HG03280 (cell line): ENCODE results near the gene SUSD1.
"Not testable (repeated sequence)": the region's sequence is repeated elsewhere in the genome, so short reads cannot be mapped to it uniquely, and the experiment has no call there.

Source experiments
- ATAC-seq: cut with Tn5 transposase; IDR thresholded peaks from one replicate; pipeline ENCODE4 v1.9.1; 2021; ENCODE audit warnings: mild to moderate bottlenecking, moderate library complexity; ENCODE audit not compliant: unreplicated experiment

Gene SUSD1

DNA sequence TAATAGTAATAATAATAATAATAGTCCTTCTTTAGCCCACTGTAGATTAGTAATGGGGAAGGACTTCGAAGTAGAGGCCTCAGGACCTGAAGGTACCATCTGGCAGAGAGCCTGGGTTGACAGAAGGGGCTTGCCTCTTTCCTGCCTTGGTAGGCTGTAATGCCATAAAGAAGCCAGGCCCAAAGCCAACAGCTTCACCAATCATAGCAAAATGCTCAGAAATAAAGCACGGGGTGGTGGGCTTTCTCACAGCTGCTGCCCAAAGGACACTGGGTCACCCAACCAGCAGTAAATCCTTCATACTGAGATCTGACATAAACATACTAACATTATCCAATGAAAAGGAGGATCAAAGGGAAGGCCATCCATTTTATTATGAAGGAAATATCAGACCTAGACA, 70.7 kb downstream of the SUSD1 start:
- no peak for ATAC-seq

DNA sequence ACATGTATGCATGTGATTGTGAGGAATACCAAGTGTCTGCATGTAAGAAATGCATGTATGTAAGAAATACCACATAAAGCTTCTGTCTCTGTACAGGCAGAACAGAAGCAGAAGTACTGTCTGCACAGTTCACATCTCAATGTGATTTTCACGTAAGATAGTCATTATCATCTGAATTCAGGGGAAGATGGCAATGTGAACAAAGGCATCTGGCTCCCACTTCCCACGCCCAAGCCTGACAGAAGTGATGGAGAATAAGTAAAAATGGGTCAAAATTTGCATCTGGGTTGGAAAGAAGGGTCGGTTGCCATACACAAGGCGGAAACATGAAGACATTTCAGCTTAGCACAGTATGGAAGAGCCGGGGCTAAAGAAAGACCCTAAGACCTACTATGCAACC, 71.7 kb downstream of the SUSD1 start:
- no peak for ATAC-seq

DNA sequence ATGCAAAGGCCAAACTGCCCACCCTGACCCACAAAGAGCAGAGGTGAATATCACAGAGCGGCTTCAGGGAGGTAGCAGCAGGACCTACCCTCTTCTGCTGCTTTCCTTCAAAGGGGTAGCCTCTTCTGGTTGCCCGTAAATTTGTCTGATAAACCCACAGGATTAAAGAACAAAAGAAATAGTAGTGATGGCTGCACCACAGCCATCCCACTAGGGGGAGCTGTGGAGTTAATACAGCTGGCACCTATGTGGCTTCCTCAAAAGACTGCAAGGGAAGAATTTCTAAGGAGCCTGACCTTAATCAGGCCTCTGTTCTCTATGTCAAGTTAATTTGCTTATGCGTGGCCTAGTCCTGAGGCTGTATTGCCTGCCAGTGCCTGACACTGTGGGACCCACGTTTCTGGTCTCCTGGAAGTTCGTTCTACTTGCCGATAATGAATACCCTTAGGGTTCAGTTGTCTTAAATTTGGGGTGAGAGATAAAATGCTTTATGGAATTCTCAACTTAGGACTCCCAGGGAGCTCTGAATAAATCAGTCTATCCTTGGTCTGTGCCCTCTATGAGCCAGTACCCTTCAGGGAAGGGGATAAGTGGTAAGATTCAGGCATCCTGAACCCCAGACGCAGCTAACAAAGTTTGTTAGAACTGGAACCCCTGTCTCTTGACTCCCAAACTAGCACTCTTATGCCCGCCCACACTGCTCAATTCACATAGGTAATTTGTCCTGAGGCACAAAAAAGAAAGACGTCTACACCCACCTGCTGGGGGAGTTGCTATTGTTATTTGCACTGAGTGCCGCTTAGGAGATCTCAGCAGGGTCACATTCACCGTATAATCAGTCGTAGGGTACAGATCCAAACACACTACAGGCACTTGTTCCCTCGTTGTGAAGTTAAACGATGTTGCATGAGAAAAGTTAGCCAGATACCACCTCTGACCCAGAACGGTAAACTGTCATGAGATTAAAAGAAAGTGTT, 77.1 kb downstream of the SUSD1 start:
- ATAC-seq: peak; percentile 66

DNA sequence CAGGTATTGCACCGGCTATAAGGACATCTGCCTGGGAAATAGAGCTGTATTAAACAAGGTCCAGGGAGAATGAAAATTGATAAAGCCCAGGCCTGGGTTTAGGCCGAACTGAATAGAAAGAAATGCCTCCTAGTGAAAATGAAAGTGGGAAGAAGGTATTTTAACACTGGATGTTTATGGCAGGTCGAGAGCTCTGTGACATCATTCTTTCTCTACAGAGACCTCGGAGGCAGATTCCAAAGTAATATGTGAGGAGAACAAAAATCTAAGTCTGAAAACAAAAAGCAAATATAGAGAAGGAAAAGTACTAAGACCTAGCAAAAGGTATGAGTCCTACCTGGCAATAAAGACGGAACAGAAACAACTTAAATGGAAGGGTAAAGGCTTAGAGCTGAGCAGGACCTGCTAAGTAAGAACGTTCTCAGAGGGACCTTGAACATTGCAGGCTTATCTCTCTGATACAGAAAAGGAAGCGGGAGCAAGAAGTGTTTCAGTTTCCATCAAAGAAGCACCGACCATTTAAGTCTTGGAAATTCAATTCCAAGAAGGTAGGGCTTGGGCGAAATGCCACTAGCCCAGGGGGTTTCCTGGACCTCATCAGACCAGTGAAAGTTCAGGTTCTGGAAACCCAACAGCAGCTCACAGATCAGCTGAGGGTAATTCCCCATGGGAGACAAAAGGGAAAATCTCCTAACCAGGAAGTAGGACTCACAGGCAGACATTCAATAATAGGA, 80.0 kb downstream of the SUSD1 start:
- no peak for ATAC-seq

DNA sequence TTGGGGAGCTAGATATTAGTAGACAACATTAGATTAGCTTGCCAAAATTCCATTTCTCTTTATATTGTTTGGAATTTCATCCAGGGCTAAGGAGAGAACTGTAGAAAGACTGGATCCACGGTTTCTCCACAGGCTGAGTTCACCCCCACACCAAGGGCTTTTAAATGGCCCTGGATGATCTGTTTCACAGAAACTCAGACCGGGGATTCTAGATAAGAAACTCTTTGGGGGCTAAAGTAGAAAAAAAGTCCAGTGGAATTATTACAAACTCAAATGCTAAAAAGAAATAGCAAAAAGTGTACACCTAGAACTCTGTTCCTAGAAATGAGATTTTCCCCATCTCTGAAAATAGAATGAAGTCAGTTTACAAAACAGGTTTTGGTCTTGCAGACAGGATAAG, 80.9 kb downstream of the SUSD1 start:
- ATAC-seq: no peak

DNA sequence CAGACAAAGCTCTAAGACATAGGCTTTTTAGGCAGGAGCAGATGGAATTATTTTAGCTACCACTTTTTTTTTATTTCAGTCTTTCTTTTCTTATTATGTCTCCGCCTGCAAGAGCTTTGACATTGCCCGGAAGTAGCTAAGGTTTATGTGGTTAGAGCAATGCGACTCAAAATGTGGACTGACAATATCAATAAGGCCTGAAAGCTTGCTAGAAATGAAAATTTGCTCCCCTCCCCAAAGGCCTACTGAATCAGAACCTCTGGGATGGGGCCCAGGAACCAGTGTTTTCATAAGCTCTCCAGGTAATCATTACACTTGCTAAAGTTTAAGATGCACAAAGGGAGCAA, 81.3 kb downstream of the SUSD1 start:
- no peak for ATAC-seq

DNA sequence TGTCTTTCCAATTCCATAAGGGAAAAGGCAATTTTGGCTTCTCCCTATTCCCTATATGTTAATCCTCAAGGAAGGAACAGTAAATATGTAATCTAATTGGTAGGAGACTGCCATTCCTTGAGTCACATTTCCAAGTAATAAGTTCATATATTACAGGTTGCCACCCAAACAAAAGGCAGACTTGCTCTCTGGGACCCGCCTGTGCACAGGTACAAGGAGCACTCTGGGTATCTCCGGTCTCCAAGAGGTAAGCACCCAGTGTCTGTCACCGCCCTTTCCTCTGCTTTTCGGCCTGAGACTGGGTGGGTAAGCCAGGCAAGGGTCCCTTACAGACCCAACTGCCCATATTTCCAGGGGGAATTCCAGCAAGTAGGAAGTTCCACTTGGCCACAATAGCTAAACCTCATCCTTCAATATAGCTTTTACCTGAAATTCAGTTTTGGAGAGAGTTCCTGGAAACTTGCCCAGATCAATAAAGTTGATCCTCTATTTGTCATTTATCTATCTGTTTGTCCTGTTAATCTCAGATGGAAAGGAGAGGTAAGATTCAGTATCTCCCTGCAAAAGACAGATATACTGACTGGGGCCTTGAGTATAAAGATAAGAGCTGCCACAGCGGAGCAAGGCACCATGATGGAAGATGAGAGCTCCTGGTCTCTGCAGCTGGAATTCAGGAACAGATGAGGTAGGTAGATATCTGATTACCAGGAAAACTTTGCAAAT, 81.8 kb downstream of the SUSD1 start:
- no peak for ATAC-seq

DNA sequence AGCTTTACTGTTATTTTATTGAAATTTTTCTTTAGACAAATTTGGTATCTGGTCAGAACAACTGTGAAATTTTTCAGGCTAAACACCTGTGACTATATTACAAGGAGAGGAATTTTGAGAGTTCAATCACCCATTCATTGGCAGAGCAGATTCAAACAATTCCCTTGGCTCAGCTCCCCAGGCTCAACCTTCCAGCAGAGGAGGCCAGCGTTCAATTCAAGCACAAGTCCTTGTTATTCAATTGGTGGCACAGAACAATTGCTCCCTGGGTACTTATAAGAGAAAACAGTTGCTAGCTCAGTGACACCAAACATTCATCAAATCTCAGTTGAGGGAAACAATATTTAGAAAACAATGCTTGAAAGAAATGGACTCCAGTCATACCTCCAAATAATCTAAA, 83.3 kb downstream of the SUSD1 start:
- ATAC-seq: no peak

DNA sequence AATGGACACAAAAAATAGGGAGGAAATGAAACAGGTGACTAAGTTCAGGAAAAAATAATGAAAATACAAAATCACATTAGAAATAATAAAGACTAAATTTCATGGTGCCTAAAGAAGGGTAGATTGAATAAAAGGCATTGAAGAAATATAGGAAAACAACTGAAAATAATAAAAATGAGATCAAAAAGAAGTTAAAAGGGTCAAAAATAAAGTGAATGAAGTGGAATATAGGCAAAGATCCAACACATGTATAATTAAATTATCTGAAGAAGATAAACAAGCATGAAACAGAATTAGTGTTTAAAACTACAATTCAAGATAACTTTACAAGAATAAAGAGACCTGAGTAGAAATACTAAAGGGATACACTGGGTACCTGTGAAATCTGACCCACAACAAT, 87.6 kb downstream of the SUSD1 start:
- no peak for ATAC-seq

DNA sequence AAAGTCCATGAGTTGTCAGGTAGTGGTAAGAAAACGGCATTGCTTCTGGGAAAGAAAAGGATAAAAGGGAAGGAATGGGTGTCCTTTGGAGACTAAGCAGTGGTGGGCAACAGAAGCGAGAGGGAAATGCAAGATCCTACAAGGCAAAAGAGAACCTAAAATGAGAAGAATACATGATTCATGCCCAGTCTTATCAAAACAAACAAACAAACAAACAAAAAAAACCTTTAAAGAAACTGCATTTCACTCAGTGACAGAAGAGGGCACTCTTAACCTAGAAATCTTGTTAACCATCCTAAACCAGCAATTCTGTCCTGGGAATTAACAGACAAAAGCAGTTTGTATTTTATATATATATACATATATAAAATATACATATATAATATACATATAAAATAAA, 88.5 kb downstream of the SUSD1 start:
- ATAC-seq: no peak

DNA sequence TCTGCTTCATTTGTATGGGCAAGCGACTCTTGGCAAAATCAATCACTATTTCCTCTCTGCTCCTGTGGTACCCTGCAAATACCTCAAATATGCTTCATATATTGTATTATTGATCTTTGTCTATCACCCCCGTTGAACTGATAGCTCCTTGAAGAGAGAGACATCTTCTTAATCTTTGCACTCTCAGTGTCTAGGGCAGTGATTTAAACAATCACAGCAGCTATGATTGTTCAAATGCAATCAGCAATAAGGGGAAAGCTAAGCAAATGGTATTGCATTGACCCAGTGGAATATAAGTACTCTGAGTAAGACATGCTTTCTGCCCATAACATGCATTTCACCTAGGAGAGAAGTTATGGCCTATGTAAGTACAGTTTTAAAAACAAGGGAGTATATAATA, 90.2 kb downstream of the SUSD1 start:
- no peak for ATAC-seq

DNA sequence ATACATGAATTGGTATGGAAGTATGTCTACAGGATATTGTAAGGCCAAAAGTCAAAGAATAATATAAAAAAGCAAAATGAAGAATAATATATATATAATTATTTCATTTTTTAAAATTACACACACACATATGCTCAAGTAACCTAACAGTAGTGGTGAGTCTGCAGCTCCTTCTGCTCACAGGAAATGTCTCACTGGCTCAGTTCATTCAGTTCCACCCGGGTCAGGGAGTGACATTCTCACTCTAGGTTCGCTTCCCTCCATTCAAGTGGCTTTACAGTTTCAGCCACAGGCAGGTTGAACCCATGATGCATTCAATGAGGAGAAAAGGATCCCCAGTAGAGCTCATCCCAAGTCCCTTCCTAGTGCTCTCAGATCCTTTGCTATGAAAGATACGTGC, 90.8 kb downstream of the SUSD1 start:
- ATAC-seq: no peak

DNA sequence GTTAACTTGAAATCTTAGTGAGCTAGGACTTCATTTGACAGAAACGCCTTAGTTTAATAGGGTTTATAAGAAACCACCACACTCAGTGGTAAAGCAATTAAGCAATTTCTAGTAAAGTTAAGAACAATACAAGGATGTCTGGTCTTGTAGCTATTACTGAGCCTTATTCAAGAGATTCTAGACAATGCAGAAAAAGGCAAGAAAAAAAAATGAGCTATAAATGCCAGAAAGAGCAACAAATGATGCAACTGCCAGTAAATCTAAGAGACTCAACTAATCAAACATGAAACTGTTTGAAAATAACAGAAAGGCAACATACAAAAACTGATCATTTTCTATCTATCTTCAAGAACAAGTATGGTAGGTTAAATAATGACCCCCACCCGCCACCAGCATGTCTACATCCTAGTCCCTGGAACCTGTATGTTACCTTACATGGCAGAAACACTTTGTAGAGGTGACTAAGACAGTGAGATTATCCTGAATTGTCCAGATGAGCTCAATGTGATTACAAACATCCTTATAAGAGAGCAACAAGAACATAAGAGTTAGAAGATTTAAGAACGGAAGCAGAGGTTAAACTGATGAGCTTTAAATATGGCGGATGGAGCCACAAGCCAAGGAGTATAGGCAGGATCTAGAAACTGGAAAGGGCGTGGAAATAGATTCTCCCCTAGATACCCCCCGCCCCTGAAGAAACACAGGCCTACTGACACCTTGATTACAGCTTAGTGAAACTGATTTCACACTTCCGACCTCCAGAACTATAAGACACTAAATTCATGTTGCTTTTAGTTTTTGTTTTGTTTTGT, 93.0 kb downstream of the SUSD1 start:
- no peak for ATAC-seq

DNA sequence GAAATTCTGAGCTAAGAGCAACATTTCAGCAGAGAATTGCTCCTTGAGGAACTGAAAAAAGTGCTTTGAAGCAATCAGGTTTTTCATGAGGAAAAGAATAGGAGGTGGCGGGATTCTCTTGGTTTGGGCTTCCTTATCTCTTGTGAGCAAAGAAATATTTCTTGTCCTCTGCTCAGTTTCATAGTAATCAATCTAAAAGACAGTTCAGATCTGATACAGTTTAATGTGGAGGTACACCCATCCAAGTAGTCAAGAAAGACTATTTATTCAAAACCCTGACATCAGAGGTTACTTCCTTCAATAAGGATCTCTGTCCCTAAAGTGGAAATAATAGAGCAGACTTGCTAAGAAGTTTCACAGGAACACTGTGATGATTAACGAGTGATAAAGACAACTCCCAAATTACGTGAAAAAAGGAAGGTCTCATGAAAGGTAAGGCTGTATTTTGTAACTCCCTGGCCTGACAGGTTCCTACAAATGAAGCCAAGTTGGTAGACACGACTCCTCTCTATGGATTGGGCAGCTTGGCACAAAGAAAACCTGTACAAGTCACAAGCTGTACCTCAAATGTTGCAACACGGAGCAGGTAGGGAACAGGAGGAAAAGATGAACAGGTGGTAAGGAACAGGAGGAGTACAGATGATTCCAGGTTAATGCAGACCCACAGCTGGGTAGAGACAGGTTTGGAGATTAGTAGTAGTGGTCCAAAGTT, 94.1 kb downstream of the SUSD1 start:
- ATAC-seq: no peak

DNA sequence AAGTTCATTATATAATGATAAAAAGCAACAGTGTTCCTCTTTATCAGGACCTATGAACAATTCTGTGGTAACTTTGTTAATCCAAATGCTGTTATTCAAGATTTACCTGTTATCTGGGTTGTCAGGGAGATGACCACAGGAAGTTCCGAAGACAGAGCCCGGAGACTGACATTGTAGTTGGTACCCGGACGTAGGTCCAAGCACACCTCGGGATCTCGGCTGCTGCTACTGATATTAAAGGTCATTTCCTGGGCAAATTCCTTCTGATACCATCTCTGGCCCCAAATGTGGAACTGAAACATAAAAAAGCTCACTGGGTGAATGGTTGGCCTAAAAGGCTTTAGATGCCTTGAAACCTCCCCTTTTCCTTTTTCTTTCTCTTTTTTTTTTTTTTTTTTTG, 96.7 kb downstream of the SUSD1 start:
- ATAC-seq: peak; percentile 51

DNA sequence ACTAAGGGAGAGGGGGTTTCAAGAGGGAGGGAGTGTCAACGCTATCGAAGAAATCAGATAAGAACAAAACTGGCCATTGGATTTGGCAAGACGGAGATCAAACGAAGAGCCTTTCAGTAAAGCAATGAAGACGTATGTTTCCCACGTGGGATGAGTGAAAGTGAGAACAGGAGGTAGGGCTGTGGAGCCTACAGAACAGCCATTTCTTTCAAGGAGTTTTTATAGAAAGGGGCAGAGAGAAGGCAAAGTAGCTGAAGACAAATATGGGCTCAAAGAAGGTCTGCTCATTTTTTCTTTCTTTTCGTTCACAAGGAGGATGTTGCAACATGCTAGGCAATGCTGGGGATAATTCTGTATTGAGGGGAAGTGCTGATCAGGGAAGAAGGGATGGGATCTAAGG, 98.3 kb downstream of the SUSD1 start:
- ATAC-seq: no peak

DNA sequence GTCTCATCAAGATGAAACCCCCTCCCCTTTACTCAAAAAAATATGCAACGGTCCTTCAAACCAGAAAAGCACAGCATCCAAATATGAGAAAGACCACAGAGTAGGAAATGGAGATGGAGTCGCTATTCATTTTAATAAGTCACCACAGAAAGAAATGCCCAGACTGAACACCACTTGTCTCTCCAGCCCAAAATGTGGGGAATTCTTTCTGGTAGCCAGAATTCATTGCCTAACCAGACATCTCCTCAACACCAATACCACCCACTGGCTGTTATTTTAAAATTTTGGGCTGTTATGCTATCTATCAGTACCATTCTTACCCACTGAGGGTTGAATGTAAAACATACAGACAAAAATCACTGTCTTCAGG, 100.1 kb downstream of the SUSD1 start:
- ATAC-seq: no peak

DNA sequence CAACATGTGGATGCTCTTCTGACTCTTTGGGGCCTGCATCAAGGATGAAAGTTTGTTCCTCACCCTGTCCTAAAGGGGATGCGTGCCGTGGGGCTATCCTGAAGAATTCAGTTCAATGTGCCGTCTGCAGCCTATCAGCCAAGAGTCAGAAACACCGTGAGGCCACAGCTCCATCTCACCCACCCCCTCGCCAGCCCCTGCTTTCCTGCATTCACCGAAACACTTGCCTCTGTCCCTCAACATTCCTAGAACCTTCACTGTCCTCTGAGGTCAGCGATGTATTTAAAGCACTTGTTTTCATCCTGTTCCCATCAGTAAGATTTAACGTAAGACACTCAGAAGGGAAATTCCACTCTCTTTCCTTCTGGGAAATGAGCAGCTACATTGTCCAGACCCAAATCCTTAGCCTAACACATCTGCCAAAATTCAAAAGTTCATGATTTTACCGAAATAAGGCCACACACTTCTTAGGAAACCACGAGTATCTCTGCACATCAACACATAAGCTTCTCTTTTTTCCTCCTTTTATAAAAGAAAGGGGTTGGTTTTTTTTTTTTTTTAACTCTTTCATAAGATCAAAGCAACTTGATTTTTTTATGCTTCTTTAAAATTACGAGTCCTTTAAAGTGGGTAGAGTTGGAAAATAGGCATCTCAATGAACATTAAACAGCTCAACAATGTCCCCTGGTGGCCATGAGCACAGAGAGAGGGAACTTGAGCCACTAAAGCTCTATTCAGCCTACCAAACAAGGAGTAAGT, 100.7 kb downstream of the SUSD1 start:
- no peak for ATAC-seq

DNA sequence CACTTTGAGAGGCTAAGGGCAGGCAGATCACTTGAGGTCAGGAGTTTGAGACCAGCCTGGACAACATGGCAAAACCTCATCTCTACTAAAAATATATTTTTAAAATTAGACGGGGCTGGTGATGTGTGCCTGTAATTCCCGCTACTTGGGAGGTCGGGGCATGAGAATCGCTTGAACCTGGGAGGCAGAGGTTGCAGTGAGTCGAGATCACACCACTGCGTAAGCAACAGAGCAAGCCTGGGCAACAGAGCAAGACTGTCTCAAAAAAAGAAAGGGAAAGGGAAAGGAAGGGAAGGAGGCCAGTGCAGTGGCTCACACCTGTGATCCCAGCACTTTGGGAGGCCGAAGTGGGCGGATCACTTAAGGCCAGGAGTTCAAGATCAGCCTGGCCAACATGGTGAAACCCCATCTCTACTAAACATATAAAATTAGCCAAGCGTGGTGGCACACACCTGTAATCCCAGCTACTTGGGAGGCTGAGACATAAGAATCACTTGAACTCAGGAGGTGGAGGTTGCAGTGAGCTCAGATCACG, 101.4 kb downstream of the SUSD1 start:
- not testable (repeated sequence) for ATAC-seq
